Activated CD4-positive, alpha-beta T cell treated with anti-CD3 and anti-CD28 coated beads, Interleukin-2, amount 50 U/mL, for 24 hours (primary cell): ENCODE results near the gene UBR3.
"Not testable (repeated sequence)": the region's sequence is repeated elsewhere in the genome, so short reads cannot be mapped to it uniquely, and the experiment has no call there.

ENCODE experiments used
- DNase-seq, 2 donors: peaks; one replicate each; pipeline ENCODE4 v3.0.0-alpha.2; 2020; ENCODE audit warnings: low read depth in 1 of 2, low spot score in 1 of 2

The UBR3 gene, protein sequence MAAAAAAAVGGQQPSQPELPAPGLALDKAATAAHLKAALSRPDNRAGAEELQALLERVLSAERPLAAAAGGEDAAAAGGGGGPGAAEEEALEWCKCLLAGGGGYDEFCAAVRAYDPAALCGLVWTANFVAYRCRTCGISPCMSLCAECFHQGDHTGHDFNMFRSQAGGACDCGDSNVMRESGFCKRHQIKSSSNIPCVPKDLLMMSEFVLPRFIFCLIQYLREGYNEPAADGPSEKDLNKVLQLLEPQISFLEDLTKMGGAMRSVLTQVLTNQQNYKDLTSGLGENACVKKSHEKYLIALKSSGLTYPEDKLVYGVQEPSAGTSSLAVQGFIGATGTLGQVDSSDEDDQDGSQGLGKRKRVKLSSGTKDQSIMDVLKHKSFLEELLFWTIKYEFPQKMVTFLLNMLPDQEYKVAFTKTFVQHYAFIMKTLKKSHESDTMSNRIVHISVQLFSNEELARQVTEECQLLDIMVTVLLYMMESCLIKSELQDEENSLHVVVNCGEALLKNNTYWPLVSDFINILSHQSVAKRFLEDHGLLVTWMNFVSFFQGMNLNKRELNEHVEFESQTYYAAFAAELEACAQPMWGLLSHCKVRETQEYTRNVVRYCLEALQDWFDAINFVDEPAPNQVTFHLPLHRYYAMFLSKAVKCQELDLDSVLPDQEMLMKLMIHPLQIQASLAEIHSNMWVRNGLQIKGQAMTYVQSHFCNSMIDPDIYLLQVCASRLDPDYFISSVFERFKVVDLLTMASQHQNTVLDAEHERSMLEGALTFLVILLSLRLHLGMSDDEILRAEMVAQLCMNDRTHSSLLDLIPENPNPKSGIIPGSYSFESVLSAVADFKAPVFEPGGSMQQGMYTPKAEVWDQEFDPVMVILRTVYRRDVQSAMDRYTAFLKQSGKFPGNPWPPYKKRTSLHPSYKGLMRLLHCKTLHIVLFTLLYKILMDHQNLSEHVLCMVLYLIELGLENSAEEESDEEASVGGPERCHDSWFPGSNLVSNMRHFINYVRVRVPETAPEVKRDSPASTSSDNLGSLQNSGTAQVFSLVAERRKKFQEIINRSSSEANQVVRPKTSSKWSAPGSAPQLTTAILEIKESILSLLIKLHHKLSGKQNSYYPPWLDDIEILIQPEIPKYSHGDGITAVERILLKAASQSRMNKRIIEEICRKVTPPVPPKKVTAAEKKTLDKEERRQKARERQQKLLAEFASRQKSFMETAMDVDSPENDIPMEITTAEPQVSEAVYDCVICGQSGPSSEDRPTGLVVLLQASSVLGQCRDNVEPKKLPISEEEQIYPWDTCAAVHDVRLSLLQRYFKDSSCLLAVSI (N-terminal part only)

DNA sequence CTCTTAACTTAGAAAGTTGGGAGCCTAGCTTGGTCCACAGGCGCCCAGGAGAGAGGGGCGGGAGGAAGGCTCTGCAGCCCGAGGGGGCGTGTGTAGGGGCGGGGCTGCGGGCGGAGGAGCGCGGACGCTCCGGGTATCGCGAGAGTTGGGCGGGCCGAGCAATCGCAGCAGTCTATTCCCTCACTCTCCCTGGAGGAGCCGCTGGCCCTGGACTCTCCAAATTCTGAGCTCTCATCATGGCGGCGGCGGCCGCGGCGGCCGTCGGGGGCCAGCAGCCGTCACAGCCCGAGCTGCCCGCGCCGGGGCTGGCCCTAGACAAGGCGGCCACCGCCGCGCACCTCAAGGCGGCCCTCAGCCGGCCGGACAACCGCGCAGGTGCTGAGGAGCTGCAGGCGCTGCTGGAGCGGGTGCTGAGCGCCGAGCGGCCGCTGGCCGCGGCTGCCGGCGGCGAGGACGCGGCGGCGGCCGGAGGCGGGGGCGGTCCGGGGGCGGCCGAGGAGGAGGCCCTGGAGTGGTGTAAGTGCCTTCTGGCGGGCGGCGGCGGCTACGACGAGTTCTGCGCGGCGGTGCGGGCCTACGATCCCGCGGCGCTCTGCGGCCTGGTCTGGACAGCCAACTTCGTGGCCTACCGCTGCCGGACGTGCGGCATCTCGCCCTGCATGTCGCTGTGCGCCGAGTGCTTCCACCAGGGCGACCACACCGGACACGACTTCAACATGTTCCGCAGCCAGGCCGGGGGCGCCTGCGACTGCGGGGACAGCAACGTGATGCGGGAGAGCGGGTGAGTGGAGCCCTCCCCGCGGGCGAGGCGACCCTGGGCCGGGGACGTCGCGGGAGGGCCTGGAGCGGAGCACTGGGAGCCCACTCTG is at the start of gene UBR3:
TSS of gene UBR3 (plus strand) at position 183 of the 869 bp plus-strand sequence. CDS start at position 237, 54 bp downstream.
- DNase-seq = peak; percentile 76 to 85

DNA sequence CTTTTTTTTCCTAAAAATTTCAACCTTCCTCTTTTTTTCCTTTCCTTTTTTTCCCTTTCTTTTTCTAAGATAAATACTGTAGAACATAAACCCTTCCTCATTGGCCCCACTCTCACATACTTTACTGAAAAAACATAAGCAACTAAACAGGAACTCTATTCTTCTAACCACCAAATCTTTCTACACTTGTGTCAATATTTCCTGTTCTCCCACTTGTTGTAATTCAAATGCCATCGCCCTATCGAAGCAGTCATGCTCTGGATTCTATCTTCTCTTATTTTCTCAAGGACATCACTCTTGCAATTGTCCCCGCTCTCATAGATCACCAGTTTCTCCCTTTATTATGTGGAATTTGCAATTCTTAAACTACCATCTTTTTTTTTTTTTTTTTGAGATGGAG is 48.8 kb upstream of the UBR3 start:
- no peak for DNase-seq

DNA sequence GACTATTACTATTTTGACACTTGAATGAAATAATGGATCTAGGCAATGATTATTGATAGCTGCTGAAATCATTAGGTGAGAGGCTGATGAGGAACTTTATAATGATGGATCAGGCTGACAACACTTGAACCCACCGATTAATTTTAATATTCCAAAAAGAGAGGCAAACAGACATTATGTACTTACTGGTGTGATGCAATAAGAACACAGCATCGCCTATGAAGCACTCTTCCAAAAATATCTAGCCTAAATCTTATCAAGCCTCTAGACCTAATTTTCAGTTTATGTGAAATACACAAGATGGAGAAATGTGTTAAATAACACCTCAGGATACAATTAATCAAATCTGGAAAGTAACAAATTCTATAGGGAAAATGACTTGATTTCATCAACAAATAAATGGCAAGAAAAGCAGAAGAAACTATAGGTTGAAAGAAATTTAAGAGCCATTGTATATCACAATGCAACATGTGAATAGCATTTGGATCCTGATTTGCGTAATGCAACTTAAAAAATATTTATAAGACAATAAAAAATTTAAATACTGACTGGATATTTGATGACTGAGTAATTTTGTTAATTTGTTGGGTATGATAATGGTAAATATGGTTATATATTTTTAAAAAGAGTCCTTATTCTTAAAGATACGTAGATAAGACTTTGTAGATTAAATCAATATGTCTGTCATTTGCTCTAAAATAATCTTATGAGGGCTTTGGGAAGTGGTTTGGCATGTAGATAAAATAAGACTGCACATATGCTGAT is 45.8 kb upstream of the UBR3 start:
- no peak for DNase-seq

DNA sequence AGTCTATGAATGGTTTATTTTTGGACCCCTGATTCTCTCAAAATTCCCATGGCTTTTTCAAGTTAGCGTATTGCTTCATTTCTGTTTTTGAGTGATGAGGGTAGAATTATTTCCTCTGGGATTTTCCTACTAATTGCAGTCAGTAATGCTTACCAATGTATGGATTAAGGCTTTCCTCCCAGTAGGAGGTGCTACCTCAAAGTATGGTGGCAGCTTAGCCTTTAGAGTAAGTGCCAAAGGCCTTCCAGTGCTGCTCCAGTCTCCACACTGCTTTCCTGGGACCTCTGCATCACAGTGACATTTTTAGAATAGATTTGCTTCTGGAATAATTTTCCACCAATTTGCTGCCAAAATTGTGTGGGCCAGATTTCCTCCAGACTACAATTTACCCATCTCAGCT is 44.7 kb upstream of the UBR3 start:
- DNase-seq = no peak

DNA sequence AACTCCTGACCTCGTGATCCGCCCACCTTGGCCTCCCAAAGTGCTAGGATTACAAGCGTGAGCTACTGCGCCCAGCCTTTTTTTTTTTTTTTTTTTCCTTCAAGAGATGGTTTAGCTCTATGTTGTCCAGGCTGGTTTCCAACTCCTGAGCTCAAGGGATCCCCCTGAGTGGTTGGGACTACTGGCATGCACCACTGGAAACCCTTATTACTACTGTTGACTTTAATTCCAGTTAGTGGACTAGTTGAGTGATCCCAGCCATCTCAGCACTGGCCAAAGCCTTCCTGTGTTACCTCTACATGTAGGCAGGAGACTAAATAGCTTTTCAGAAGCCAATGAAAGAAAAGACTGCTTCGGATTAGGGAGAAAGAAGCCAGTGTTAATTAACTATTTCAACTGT is 36.7 kb upstream of the UBR3 start:
- DNase-seq = no peak

DNA sequence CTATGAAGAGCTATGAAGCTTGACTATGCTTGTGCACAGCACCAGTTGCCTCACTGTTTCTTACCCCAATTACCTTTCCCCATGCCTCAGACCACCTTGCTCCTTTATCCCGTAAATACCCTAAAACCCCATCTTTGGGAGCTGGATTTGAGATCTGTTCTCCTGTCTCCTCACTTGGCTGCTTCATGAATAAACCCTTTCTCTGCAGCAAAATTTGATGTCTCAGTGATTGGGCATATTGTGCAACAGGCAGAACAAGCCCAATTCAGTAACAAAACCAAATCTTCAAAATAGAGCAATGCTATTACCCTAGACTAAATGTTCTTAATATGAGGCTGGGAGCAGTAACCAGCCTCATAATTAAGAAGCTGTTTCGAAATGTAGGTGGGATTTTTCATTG is 32.1 kb upstream of the UBR3 start:
- DNase-seq = no peak

DNA sequence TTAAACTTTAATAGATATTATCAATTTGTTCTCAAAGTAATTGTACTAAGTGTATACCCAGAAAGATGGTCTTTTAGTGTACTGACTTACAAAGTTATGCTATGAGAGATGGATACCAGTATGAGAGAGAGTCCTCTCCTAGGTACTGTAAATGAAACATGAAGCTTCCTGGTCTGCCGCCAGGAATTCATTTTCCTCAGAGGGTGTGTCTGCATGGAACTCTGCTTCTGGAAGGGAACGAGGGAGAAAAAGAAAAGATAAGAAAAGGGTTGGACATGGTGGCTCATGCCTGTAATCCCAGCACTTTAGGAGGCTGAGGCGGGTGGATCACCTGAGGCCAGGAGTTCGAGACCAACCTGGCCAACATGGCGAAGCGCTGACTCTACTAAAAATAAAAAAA is 30.8 kb upstream of the UBR3 start:
- DNase-seq = no peak

DNA sequence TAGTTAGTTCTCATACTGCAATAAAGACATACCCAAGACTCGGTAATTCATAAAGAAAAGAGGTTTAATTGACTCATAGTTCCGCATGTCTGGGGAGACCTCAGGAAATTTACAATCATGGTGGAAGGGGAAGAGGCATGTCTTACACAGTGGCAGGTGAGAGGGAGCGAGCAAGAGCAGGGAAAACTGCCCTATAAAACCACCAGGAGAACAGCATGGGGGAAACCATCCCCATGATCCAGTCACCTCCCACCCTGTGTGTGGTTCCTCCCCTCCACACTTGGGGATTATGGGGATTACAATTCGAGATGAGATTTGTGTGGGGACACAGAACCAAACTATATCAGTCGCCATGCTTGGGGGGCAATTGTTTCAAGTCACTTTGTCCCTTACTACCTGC is 29.7 kb upstream of the UBR3 start:
- no peak for DNase-seq

DNA sequence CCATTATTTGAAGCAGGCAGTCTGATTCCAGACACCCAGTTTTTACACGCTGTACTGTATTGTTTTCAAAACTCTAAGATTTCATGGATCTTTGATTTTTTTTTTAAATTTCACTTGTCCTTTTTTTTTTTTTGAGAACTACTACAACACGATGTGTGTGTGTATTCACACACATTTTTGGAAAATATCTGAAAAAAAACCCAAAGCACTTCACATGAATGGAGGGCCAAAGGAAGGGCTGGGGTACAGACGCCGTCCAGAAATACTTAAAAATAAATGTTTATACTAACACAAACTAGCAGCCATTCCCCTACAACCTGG is 28.9 kb upstream of the UBR3 start:
- no peak for DNase-seq

DNA sequence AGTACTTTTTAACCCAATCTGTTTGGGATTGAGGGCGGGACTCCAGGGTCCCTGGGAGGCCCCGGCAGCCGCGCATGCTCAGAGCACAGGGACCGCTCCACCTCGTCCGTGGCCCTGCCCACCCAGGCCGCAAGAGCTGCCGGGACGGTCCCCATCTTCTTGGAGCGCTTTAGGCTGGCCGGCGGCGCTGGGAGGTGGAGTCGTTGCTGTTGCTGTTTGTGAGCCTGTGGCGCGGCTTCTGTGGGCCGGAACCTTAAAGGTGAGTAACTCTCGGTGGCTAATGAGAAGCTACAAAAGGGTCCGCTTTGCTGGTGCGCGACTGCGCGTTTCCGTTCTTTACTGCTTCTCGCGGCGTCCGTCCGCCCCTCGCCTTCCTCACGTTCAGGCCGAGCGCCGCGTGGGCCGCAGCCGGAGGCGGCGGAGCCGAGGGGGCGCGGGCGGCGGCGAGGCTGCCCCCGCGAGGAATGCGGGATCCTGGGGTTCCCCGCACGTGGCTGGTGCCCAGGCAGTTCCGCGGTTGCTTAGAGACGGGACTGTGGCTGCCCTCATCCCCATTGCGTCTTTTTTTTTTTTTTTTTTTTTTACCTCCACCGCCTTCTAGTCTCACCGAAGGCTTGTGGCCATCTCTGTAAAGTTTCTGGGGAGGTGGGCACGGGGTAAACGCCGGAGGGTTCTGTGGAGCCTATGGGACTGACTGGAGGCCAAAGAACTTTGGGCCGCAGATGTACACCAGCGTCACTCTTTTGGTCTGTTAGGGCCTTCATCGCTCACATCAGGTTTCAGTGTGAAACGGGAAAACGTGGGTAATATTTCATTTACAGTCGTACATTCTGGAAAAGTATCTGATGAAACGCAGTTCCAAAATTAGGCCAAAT is 28.3 kb upstream of the UBR3 start, which contains the start of gene SSB:
TSS of gene SSB (plus strand) at position 154 of the 875 bp plus-strand sequence. CDS start 2,090 bp downstream, outside the sequence.
- peak; percentile 79 to 94 for DNase-seq

DNA sequence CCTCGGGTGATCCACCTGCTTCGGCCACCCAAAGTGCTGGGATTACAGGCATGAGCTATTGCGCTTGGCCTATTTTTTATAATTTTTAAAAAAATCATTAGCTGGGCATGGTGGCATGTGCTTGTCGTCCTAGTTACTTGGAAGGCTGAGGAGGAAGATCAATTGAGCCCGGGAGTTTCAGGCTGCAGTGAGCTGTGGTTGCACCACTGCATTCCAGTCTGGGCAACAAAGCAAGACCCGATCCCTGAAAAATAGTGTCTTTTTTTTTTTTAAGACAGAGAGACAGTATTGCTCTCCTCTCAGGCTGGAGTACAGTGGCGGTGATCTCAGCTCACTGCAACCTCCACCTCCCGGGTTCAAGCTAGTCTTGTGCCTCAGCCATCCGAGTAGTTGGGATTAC is 23.8 kb upstream of the UBR3 start:
- no peak for DNase-seq

DNA sequence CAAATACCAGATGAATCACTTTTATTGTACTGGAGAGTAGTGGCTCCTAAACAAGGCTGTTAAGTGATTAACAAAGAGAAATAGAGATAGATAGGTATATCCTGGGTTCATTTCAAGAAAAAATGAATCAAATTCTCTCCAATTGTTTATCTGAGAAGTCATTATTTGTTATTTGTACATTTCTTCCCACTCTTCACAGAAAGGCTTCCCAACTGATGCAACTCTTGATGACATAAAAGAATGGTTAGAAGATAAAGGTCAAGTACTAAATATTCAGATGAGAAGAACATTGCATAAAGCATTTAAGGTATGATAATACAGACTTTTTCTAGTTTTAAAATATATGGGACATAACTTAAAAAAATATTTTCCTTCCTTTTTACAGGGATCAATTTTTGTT is 20.7 kb upstream of the UBR3 start:
- DNase-seq = no peak

DNA sequence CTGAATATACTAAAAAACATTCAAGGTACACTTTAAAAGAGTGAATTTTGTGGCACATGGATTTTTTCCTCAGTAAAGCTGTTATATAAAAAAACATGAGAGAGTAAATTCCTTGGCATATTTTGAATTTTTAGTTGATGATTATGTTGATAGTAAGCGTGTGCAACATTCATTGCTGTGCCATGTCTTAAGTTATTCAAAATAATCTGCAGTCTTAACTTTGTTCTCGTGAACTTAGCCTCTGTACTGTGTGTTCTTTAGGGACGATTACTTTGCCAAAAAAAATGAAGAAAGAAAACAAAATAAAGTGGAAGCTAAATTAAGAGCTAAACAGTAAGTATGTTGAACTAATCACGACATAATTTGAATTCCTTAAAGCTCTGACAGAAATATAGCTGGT is 19.0 kb upstream of the UBR3 start:
- DNase-seq = no peak

DNA sequence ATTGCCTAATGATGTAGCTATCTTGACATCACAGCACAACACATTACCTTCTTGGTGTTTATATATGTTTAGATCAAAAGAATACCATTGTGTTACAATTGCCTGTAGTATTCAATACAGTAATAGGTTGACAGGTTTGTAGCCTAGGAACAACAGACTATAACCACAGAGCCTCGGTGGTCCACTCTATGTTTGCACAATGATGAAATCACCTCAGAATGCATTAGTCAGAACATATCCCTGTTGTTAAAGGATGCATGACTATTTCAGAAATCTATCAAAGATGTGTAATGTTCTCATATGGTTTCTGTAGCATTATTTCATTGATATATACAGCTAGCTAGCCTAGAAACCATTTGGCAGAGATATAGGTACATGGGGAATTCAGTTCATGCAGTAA is 11.4 kb upstream of the UBR3 start:
- DNase-seq = no peak

DNA sequence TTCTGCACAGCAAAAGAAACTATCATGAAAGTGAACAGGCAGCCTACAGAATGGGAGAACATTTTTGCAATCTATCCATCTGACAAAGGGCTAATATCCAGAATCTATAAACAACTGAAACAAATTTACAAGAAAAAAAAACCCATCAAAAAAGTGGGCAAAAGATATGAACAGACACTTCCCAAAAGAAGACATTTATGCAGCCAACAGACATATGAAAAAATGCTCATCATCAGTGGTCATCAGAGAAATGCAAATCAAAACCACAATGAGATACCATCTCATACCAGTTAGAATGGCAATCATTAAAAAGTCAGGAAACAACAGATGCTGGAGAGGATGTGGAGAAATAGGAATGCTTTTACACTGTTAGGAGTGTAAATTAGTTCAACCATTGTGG is 10.3 kb upstream of the UBR3 start:
- DNase-seq = not testable (repeated sequence)

DNA sequence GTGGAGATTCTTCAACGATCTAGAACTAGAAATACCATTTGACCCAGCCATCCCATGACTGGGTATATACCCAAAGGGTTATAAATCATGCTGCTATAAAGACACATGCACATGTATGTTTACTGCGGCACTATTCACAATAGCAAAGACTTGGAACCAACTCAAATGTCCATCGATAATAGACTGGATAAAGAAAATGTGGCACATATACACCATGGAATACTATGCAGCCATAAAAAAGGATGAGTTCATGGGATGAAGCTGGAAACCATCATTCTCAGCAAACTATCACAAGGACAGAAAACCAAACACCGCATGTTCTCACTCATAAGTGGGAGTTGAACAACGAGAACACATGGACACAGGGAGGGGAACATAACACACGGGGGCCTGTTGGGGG is 9.9 kb upstream of the UBR3 start:
- DNase-seq = not testable (repeated sequence)

DNA sequence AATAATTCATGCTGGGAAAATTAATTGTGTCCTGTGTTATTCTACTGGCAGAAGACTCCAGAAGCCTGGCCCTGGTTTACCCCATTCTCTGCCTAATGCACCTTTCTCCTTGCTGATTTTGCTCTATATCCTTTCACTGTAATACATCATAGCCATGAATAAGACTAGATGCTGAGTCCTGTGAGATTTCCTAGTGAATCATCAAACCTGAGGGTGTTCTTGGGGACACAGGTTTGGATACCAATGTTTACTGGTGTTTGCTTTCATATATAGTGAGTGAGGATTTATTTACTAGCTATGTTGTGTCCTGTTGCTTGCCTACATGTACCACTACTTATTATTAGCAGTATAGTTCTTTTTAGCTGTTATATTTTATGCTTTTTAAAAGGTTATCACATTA is 9.0 kb upstream of the UBR3 start:
- no peak for DNase-seq

DNA sequence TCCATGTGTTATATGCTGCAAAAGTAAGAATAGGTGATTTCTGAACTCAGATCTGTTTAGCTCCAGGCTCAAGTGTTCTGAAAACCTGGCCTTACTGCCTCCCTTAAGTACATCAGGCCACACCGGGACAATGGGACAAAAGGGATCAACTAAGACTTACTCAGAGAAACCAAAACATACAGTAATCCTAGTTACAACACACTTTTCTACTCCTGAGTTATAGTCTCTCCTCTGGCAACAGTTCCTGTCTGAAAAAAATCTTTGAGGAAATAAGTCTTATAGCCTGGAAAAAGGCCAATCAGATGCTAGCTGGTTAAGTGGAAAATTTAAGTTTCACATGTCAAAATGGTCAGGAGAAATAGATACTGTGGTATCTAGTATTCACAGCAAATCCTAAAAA is 8.1 kb upstream of the UBR3 start:
- DNase-seq = no peak

DNA sequence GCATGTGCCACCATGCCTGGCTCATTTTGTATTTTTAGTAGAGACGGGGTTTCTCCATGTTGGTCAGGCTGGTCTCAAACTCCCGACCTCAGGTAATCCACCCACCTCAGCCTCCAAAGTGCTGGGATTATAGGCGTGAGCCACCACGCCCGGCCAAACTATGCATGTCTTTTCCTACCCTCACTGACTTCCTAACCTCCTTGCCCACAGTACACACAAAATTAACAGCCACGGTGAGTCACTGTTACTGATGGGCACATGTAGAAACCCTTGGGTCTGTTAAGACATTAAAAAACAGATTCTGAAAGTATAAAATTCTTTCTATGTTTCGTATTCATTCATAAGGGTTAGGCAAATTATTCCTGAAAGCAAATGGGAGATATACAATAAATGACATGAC is 7.2 kb upstream of the UBR3 start:
- not testable (repeated sequence) for DNase-seq
